K562 (cell line): ENCODE results near the gene TBX19. TPM values are rescaled to one million over a fixed set of nuclear protein-coding genes. Genes with fewer than 3 reads are reported as not detected.

Experiments used
- ATF3 ChIP-seq, 2 experiments: fragments of 450-650 bp in 1 of 2; sonication (generic) in 1 of 2; formaldehyde crosslinking in 1 of 2; IDR thresholded peaks in 1 of 2; conservative IDR thresholded peaks in 1 of 2; 2 replicates each; pipeline versions ENCODE4 v1.6.1 to v1.8.1; 2016 to 2023; ENCODE audit warnings: mild to moderate bottlenecking in 2 of 2, moderate library complexity in 2 of 2, inconsistent platforms in 1 of 2, missing genetic modification reagents in 1 of 2
- ATF7 ChIP-seq: fragments of 450-650 bp; IDR thresholded peaks from 2 replicates; pipeline ENCODE4 v1.7.1; 2014; ENCODE audit warnings: mild to moderate bottlenecking, moderate library complexity
- CGGBP1 ChIP-seq: fragments of 250-450 bp; sonication (Bioruptor Pico); IDR thresholded peaks from 2 replicates; pipeline ENCODE4 v1.9.0; 2021; ENCODE audit warnings: mild to moderate bottlenecking
- CREBBP ChIP-seq: IDR thresholded peaks from one replicate; pipeline ENCODE4 v1.6.1; 2012; ENCODE audit warnings: low read depth, mild to moderate bottlenecking, control low read depth, inconsistent platforms, low read length
- CTBP1 ChIP-seq: fragments of 450-650 bp; IDR thresholded peaks from 2 replicates; pipeline ENCODE4 v1.6.1; 2016; ENCODE audit warnings: borderline replicate concordance
- EHMT2 ChIP-seq: fragments of 450-650 bp; IDR thresholded peaks from 2 replicates; pipeline ENCODE4 v1.6.1; 2018; ENCODE audit warnings: antibody characterized with exemption
- FOXK2 ChIP-seq, 2 experiments: fragments of 450-650 bp; IDR thresholded peaks in 1 of 2; conservative IDR thresholded peaks in 1 of 2; 2 replicates each; pipeline ENCODE4 v1.6.1; 2016; ENCODE audit warnings: low read depth in 2 of 2, mild to moderate bottlenecking in 1 of 2
- HCFC1 ChIP-seq: IDR thresholded peaks from 2 replicates; pipeline ENCODE4 v1.6.1; 2012; ENCODE audit warnings: low read depth, low read length, improper control_type of control experiment
- HDGF ChIP-seq: fragments of 450-650 bp; IDR thresholded peaks from 2 replicates; pipeline ENCODE4 v1.6.1; 2016
- MCM2 ChIP-seq: fragments of 450-650 bp; IDR thresholded peaks from 2 replicates; pipeline ENCODE4 v1.6.1; 2017; ENCODE audit warnings: low read depth, mild to moderate bottlenecking
- NFE2L1 ChIP-seq: fragments of 450-650 bp; IDR thresholded peaks from 2 replicates; pipeline ENCODE4 v1.6.1; 2016; ENCODE audit warnings: missing genetic modification characterization, low read depth, mild to moderate bottlenecking, missing compliant biosample characterization, moderate library complexity, borderline replicate concordance
- NFYB ChIP-seq: IDR thresholded peaks from 2 replicates; pipeline ENCODE4 v1.6.1; 2011; ENCODE audit warnings: mild to moderate bottlenecking, moderate library complexity; ENCODE audit not compliant: insufficient read length; ENCODE audit errors: extremely low read depth
- REST ChIP-seq, 2 experiments: fragments of 450-650 bp; formaldehyde crosslinking in 1 of 2; IDR thresholded peaks; 2 replicates each; pipeline versions ENCODE4 v1.4.0 to v1.6.1; 2014 to 2020; ENCODE audit warnings: mild to moderate bottlenecking in 2 of 2, borderline replicate concordance in 1 of 2, low read depth in 1 of 2
- ZNF444 ChIP-seq: fragments of 250-450 bp; sonication (Bioruptor Pico); IDR thresholded peaks from 2 replicates; pipeline ENCODE4 v1.4.0; 2020; ENCODE audit warnings: mild to moderate bottlenecking, moderate library complexity
- polyA plus RNA-seq, 8 experiments: library from polyadenylated mRNA; depleted of rRNA in 4 of 8; stranded (reverse) in 5 of 8; unstranded in 3 of 8; fragments of >200 nt; fragmentation: Nextera tagmentation in 2 of 8; fragmentation: Illumina TruSeq in 1 of 8; extraction: Ambion mirVana in 2 of 8; extraction: Trizol in 1 of 8; gene quantifications; 2 replicates each; pipeline versions ENCODE4 v1.2.1 to v1.2.3, GENCODE V29; 2011 to 2014; ENCODE audit warnings: inconsistent platforms in 1 of 8, missing spikeins in 1 of 8
- total RNA-seq, 7 experiments: library from RNA; depleted of rRNA in 6 of 7; stranded (reverse); fragments of >200 nt in 6 of 7; fragmentation: Illumina TruSeq in 2 of 7; extraction: Trizol in 2 of 7; gene quantifications; 2 replicates each; pipeline versions ENCODE4 v1.2.1 to v1.2.3, GENCODE V29; 2011 to 2021; ENCODE audit warnings: low replicate concordance in 1 of 7
- TF ChIP-seq, protein P1 (sequence below): fragments of 450-650 bp; IDR thresholded peaks from 2 replicates; pipeline ENCODE4 v1.6.1; 2018; ENCODE audit not compliant: partially characterized antibody

The TBX19 gene
- total and polyA plus RNA-seq, 9 of the 15 experiments (the other 6 are each of a cell fraction or from before 2014, with no cell fraction given) = 0.32 to 3.1 (median 0.95) TPM

DNA sequence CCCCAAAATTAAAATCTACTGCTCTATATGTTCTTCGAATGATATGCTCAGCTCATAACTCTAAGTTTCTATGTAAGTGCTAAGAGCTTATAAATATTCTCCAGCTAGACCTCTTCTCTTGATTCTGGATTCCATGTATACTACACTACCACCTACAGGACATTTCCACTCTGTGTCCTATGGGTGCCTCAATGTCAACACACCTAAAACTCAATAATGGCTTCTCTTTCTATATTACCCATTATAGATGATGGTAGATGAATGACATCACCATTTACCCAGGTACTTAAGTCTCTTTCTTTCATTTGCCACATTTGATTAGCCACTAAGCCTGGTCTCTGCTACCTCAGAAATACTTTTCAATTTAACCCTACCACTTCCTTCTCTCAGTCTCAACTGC, 41.3 kb downstream of the TBX19 start (continued):
- TF ChIP-seq REST (IDR thresholded peaks at IDR 0.05; ENCODE audit: borderline replicate concordance) (peak; percentile 76; the same call in 1 of the 2 replicates), REST (CRISPR knock-in tag; IDR thresholded peaks at IDR 0.05; ENCODE audit: low read depth) (no peak), CGGBP1 (CRISPR knock-in tag) (no peak), FOXK2 (conservative IDR thresholded peaks at IDR 0.05 in 1 of 2, IDR thresholded peaks at IDR 0.05 in 1 of 2; ENCODE audit: low read depth in 2 of 2) (peak; percentile 70 to 75), NFYB (no peak), ZNF444 (no peak), NFE2L1 (tag) (no peak), ATF3 (IDR thresholded peaks at IDR 0.05) (peak; percentile 74), ATF3 (CRISPR knock-in tag; conservative IDR thresholded peaks at IDR 0.05) (no peak), CREBBP (no peak), HDGF (no peak), EHMT2 (0 out of 2 replicates have a peak, but pooled peaks have one; percentile 39), ATF7 (0 out of 2 replicates have a peak, but pooled peaks have one; percentile 62), MCM2 (no peak), CTBP1 (no peak), HCFC1 (no peak)
- TF ChIP-seq, protein P1, sequence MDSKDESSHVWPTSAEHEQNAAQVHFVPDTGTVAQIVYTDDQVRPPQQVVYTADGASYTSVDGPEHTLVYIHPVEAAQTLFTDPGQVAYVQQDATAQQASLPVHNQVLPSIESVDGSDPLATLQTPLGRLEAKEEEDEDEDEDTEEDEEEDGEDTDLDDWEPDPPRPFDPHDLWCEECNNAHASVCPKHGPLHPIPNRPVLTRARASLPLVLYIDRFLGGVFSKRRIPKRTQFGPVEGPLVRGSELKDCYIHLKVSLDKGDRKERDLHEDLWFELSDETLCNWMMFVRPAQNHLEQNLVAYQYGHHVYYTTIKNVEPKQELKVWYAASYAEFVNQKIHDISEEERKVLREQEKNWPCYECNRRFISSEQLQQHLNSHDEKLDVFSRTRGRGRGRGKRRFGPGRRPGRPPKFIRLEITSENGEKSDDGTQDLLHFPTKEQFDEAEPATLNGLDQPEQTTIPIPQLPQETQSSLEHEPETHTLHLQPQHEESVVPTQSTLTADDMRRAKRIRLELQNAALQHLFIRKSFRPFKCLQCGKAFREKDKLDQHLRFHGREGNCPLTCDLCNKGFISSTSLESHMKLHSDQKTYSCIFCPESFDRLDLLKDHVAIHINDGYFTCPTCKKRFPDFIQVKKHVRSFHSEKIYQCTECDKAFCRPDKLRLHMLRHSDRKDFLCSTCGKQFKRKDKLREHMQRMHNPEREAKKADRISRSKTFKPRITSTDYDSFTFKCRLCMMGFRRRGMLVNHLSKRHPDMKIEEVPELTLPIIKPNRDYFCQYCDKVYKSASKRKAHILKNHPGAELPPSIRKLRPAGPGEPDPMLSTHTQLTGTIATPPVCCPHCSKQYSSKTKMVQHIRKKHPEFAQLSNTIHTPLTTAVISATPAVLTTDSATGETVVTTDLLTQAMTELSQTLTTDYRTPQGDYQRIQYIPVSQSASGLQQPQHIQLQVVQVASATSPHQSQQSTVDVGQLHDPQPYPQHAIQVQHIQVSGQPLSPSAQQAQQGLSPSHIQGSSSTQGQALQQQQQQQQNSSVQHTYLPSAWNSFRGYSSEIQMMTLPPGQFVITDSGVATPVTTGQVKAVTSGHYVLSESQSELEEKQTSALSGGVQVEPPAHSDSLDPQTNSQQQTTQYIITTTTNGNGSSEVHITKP = no peak
